CMK (cell line): ENCODE results near the gene DNAH11.
"Not testable (repeated sequence)": the region's sequence is repeated elsewhere in the genome, so short reads cannot be mapped to it uniquely, and the experiment has no call there.

Source experiments
- DNase-seq: peaks from one replicate; pipeline ENCODE4 v3.0.0-alpha.2; 2010; ENCODE audit warnings: low read depth

The DNAH11 gene

GRCh38 chr7:21773326-21773725, 230.5 kb downstream of the DNAH11 start:
- DNase-seq = no peak

DNA sequence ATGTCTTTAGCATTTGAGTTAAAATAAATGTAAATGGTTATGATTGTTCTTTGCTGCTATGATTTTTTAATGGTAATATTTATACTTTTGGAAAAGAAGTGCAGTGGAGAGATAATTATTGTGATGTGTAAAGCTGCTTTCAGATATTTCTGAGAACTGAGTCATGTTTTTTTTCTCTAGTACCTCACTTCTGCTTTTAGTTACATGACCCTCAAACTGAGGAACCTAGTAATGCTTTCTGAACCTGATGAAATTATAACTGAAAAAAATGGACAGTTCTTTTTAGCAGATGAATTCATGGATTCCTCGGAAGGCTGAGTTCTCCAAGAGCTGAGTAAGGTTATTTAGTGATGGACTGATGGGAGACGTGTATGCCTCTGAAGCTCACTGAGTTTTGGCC, 235.1 kb downstream of the DNAH11 start:
- no peak for DNase-seq

- DNase-seq = no peak
Measured at GRCh38 chr7:21778953-21779352, 236.1 kb downstream of the DNAH11 start.

DNA sequence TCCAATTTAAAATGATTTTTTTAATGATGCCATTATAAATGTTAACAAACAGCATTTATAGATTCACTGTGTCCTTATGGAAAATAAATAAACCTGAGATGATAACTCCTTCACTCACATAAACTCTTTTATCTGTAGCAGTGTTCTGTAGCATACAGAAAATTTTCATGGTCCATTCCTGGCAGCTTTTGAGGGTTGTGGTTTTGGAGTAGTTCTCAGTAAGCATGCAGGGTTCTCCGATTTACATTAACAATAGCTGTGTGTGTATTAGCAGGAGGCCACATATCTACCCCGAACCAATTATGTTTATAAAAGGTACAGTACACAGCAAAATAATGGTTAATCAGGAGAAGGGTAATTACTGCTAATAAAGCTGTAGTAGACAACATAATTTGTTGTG, 240.2 kb downstream of the DNAH11 start:
- no peak for DNase-seq

DNA sequence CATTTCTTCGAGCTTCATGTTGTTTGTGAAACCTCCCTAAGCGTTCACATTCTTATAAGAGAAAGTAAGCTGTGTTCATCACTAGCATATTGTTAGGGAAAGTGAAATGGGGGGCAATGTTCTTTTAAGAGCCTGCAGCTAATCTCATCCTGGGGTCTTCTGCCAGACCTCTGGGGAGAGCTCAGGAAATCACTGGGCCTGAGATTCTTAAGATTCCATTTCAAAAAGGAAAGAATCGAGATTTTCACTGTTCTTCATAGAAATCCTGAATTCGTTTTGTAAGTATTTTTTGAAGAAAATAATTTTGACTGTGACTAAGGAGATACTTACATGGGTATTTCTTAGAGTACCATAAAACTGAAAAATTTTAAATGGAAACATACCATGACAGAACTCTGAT, 242.2 kb downstream of the DNAH11 start:
- no peak for DNase-seq

DNA sequence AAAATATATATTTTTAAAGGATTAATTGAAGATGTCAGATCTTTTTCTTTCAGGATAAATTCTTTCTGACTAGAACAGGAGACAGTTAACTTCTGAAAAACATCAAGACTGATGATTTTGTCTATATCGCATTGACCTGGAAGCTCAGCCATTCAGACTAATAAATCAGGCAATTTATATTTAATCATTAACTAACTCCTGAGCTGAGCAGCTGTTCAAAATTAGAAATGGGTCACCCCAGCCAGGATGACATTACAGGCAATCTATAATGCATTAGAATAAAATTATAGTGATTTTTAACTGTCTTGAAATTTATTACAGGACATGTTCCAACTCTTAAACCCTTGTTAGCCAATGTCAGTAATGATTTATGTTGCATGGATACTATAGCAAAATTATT, 263.0 kb downstream of the DNAH11 start:
- DNase-seq = no peak

DNA sequence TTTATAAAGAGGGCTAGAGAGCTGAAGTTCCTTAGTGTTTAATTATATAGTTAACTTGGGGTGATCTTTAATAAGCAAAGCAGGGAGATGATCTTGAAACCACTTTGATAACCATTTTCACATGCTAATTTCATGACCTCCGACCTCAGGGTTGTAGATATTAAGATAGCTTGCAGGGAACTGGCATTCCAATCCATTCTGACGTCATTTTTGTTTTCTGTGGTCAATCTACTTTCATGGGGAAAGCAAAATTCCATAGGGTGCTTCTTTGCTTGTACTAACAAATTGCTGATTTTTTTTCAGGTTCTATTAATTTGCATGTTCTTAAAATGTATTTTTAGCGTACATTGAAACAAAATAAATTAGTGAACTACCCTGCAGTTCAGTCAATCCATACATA, 263.5 kb downstream of the DNAH11 start:
- no peak for DNase-seq

DNA sequence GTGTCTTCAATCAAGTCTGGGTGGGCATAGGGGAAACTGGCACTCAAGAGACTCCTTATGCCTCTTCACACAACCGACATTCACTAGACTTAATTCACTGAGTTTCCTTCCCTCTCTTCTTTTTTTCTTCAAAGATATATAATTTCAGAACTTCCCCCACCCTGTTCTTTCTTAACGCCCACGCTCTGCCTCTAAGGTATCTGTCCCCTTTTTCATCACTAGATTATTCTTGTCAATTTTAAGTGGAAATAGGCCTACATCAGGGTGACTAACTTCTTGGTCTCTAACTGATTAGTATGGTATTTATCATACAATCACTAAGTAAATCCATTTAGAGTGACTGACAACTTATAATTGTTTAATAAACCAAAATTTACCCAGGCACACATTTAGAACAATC, 276.2 kb downstream of the DNAH11 start:
- DNase-seq = no peak

- DNase-seq = no peak
Measured at GRCh38 chr7:21828841-21829240, 286.0 kb downstream of the DNAH11 start.

- no peak for DNase-seq
Measured at GRCh38 chr7:21829731-21830130, 286.9 kb downstream of the DNAH11 start.

DNA sequence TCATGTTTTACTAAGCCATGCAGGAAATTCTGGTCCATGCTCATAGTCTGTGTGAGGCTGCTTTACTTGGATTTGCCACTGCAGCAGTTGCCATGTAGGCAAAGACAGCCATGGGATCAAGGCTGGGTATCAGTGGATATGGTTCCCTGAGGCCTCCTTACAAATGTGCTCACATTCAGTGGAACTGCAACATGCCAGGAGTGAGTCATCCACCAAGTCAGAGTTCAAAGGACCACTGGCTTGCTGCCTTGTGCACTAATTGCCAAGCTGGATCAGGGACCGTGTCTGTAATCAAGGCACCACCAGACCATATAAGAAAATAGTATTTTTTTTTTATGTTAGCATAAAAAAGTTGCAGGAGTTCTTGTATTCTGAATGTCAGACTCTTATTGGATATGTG, 301.9 kb downstream of the DNAH11 start:
- DNase-seq = no peak

GRCh38 chr7:21850531-21851285, 307.9 kb downstream of the DNAH11 start:
- no peak for DNase-seq

DNA sequence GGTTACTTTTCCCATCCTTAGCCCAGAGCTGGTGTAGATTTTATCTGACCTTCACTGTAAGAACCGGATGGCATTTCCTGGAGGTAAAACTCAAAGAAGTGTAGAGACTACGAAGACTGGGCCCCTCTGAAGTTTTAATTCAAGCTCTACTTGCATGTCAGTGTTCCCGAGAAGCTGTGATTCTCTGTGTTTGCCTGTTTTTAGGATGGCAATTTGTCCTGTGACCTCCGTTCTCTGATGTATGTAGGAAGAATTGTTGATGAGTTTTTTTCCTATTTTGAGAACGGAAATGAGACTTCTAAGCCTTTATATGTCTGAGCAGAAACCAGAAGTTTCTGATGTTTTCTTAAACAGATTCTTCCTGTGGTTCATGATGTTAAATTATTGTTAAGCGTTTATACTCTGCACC, 308.7 kb downstream of the DNAH11 start:
- DNase-seq = no peak

- not testable (repeated sequence) for DNase-seq
Measured at GRCh38 chr7:21865631-21866204, 322.9 kb downstream of the DNAH11 start.

GRCh38 chr7:21866731-21867130, 323.9 kb downstream of the DNAH11 start:
- DNase-seq = no peak

DNA sequence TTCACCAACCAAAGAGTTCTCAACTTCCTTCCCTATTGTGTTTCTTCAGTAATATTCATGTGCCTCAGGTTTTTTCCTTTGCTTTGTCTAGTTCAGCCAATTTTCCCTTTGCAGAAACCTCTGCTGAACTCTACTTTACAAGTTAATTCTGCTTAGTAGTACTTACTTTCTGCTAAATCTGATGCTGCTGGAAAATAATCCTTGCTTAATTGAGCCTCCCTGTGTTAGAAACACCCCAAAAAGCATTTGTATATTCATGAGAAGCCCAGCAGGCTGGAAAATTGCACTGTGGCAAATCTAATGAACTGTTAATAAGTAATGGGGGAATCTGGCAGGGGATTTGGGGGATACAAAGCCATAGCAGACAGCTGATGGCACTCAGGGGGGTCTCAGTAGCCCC, 324.4 kb downstream of the DNAH11 start:
- no peak for DNase-seq

- no peak for DNase-seq
Measured at GRCh38 chr7:21867816-21868575, 325.2 kb downstream of the DNAH11 start.

- DNase-seq = no peak
Measured at GRCh38 chr7:21868576-21868850, 325.7 kb downstream of the DNAH11 start.

GRCh38 chr7:21869785-21870402, 327.1 kb downstream of the DNAH11 start:
- no peak for DNase-seq

- no peak for DNase-seq
Measured at GRCh38 chr7:21883069-21883468, 340.2 kb downstream of the DNAH11 start.

DNA sequence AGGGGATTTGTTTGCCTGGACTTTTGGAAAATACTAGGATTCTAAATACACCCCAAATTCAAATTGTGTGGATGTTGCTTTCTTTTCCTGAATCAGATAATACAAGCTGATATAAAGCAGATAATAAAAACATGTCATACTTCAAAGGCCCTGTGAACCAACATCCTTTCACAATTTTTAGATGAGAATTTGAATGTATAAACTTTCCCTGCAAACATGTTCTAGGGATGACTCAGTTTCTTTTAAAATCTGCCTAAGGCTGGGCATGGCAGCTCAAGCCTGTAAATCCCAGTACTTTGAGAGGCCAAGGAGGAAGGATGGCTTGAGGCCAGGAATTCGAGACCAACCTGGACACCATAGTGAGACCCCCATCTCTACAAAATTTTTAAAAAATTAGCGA, 340.7 kb downstream of the DNAH11 start:
- DNase-seq = not testable (repeated sequence)

- DNase-seq = no peak
Measured at GRCh38 chr7:21884496-21884895, 341.7 kb downstream of the DNAH11 start.

DNA sequence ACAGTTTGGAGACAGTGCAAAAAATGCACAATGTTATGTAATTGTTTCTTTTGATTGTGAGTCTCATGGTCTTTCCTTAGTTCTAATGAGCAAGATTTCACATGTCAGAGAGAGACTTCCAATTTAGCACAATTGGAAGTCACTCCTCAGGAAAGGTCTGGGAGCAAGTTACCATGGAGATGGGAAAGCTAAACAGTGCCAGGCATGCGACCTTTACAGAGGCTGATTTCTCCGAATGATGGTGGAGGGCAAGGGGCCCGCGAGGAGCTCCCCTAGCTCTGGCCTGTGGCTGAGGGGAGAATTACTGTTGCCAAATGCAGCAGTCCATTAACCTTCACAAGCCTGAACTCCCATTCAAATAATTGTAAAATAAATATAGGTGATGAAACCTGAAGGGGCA, 343.6 kb downstream of the DNAH11 start:
- DNase-seq = no peak
